ENCODE measurements around the gene FGF7.

DNA sequence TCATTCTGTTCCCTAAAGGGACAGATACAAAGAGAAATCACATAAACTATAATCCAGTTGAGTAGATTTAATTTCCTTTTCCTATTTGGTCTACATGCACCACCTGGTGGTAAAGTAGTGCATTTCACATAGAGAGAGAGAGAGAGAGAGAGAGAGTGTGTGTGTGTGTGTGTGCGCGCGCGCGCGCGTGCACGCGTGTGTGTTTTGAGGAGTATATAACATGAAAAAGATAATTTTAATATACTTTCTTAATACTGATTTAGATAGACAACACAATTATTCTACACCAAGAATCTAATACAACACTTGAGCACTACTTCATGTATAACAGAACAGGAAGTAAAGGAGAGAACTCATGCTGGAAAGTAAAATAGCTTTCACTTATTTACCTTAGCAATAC is 1.1 kb upstream of the FGF7 start:
- TF ChIP-seq FOXP2 (optimal IDR thresholded peaks at IDR 0.05; ENCODE audit: borderline replicate concordance, extremely low read depth, extremely low read length, insufficient read depth) (no peak), SIN3A (IDR thresholded peaks at IDR 0.05; ENCODE audit: borderline replicate concordance, insufficient read depth, low read length) (no peak), POLR2AphosphoS5 (IDR thresholded peaks at IDR 0.05; ENCODE audit: low read depth, low read length) (no peak)
- TF ChIP-seq, protein P1, sequence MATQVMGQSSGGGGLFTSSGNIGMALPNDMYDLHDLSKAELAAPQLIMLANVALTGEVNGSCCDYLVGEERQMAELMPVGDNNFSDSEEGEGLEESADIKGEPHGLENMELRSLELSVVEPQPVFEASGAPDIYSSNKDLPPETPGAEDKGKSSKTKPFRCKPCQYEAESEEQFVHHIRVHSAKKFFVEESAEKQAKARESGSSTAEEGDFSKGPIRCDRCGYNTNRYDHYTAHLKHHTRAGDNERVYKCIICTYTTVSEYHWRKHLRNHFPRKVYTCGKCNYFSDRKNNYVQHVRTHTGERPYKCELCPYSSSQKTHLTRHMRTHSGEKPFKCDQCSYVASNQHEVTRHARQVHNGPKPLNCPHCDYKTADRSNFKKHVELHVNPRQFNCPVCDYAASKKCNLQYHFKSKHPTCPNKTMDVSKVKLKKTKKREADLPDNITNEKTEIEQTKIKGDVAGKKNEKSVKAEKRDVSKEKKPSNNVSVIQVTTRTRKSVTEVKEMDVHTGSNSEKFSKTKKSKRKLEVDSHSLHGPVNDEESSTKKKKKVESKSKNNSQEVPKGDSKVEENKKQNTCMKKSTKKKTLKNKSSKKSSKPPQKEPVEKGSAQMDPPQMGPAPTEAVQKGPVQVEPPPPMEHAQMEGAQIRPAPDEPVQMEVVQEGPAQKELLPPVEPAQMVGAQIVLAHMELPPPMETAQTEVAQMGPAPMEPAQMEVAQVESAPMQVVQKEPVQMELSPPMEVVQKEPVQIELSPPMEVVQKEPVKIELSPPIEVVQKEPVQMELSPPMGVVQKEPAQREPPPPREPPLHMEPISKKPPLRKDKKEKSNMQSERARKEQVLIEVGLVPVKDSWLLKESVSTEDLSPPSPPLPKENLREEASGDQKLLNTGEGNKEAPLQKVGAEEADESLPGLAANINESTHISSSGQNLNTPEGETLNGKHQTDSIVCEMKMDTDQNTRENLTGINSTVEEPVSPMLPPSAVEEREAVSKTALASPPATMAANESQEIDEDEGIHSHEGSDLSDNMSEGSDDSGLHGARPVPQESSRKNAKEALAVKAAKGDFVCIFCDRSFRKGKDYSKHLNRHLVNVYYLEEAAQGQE (IDR thresholded peaks at IDR 0.05; ENCODE audit: insufficient read depth in 1 of 2, low read depth in 2 of 2, low read length in 2 of 2), result no peak

Measured in PFSK-1 (cell line).